IPS-11a (cell line): Measurements from ENCODE around the gene C1GALT1.
A peak's percentile ranks its signal among the peaks of the same experiment; 100 is the strongest.
"Not testable (repeated sequence)": the region's sequence is repeated elsewhere in the genome, so short reads cannot be mapped to it uniquely, and the experiment has no call there.

Experiments
- H3K4me3 ChIP-seq: one replicate; pipeline ENCODE4 v1.5.1; 2013; ENCODE audit warnings: low read depth, low read length, control low read depth

The C1GALT1 gene

DNA sequence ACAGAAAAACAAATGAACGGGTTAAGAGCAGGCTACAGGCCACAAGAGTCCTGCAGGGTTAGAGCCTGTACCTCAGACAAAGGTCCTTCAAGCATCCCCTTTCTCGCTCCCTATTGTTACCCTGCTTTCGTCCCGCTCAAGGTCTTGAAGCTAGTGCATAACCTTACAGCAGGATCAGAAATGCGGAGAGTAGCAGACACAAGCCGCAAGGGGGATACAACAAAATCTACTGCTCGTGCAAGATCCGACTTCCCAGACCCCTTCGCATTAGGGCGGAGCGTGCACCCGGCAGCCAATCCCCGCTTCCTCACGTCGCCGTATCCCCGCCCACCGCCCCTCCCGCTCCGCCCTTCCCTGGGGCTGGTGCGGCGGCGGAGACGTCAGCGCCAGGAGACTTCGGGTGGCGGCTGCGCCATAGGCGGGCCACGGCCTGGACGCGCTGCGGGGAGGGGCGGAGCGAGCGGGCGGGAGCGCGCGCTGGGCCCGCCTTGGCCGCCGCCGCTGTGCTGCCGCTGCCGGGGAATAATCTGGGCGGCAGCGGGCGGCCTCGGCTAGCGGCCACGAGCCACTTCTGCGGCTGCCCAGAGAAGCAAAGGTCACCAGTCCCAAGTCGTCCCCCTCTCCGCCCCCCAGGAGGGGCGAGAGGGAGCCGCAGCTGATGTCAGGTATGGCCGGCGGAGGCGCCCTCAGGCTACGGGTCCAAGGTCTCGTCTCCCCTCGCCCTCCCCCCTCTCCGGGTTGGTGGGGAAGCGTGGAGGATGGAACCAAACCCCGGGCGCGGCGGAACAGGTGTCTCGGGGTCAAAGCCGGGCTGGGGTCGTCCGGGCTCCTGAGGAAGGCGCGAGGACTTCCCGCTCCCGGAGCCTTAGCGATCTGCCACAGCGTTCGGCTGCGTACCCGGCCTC, at the start of gene C1GALT1:
C1GALT1 (plus strand) TSS at position 389 of the 905 bp plus-strand sequence. CDS start 51,776 bp downstream, outside the sequence.
- peak within 1 kb of the TSS; percentile 80 for H3K4me3 ChIP-seq

DNA sequence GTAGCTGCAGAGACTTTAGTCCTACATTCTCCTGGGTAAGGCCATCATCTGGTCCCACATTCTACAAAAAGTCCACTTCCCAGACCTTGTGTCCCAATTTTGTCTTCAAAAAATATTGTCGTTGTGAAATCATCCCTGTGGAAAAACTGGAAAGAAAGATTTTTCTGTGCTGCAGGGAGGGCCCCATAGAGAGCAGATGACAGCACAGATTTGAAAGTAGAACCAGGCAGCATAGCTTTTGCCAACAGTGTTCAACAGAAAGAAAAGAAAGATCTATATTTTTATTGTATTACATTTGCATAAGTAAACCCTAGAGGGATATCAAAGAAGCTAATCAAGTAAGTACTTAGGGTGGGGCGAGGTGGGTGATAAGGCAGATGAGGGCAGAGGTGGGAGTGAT, 48.3 kb upstream of the C1GALT1 start:
- H3K4me3 ChIP-seq = no peak overlapping the region

DNA sequence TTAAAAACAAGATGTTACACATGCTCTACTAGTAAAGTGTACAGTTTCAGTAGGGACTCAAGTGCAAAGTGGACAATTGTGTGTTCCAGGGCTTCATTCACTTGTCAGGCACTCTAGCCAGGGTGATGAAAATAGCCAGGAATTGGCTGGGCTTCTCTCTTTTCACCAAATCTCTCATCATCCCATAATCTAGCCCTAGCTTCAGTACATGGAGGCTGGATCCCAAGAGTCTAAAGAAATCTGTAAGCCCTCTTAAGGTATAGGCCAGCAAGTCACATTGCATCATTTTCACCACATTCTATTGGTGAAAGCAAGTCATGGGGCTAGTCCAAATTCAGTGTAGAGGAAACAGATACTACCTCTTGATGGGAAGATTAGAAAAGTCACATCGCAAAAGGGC, 47.3 kb upstream of the C1GALT1 start:
- H3K4me3 ChIP-seq = no peak overlapping the region

DNA sequence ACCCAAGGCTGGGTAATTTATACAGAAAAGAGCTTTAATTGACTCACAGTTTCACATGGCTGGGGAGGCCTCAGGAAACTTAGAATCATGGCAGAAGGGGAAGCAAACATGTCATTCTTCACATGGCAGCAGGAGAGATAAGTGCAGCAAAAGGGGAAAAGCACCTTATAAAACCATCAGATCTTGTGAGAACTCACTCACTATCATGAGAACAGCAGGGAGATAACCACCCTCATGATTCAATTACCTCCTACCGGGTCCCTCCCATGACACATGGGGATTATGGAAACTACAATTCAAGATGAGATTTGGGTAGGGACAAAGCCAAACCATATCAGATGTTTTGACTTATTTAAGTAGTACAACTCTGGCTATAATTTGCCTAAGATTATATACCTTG, 46.4 kb upstream of the C1GALT1 start:
- not testable (repeated sequence) for H3K4me3 ChIP-seq

DNA sequence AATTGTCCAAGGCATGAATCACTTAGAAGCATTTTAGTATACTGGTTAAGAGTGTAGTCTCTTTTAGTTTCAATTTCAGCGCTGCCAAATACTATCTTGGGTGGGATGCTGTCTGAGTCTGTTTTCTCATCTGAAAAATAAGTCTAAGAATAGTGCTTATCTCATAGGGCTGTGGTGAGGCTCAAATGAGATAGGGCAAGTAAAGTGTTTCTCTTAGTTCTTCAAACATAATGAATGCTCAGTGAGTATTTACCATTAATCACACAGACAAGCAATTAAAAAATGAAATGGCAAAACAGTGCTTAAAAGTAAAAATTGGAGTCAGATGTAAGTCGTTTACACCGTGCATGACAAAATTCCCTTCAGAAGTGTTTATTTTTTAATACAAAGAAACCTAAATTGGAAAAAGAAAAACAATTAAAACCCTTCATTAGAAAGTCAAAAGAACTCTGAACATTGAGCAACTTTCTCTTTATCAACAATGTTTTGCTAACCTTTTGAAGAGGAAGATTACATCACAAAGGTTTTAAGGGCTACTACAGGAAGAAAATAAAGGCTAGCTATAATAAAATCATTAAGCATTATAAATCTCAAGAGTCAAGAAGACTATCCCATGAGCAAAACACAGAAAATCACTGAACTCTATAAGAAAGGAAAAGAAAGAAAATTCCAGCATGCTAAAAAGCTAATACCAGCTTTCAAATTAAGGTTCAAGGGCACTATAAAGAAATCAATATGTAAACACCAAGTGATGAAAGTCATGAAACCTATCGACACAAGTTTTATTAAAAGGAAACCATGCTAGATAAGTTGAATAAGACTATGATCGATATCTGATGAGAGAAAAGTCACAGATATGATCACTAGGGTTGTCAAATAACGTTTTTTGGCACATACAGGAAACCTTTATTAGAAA, 45.6 kb upstream of the C1GALT1 start:
- no peak overlapping the region for H3K4me3 ChIP-seq

DNA sequence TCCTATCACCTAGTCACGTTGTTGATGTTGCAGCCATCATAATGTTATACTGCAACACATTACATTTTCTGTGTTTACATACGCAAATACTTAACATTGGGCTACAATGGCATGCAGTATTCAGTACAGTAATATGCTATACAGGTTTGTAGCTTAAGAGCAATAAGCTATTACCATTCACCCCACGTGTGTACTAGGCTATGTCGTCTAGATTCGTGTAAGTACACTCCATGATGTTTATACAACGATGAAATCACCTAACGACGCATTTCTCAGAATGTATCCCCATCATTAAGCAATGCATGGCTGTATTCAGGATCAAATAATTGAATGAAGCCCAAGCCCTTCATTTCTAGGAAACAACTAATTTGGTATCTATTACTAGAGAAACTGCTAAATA, 43.4 kb upstream of the C1GALT1 start:
- H3K4me3 ChIP-seq = no peak overlapping the region

DNA sequence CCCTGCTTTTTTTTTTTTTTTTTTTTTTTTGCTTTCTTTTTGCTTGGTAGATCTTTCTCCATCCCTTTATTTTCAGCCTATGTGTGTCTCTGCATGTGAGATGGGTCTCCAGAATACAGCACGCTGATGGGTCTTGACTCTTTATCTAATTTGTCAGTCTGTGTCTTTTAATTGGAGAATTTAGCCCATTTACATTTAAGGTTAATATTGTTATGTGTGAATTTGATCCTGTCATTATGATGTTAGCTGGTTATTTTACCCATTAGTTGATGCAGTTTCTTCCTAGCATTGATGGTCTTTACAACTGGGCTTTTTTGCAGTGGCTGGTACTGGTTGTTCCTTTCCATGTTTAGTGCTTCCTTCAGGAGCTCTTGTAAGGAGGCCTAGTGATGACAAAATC, 38.9 kb upstream of the C1GALT1 start:
- not testable (repeated sequence) for H3K4me3 ChIP-seq

DNA sequence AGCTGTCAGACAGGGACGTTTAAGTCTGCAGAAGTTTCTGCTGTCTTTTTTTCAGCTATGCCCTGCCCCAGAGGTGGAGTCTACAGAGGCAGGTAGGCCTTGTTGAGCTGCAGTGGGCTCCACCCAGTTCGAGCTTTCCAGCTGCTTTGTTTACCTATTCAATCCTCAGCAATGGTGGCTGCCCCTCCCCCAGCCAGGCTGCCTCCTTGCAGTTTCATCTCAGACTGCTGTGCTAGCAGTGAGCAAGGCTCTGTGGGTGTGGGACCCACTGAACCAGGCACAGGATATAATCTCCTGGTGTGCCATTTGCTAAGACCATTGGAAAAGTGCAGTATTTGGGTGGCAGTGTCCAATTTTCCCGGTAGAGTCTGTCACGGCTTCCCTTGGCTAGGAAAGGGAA, 37.2 kb upstream of the C1GALT1 start:
- not testable (repeated sequence) for H3K4me3 ChIP-seq

DNA sequence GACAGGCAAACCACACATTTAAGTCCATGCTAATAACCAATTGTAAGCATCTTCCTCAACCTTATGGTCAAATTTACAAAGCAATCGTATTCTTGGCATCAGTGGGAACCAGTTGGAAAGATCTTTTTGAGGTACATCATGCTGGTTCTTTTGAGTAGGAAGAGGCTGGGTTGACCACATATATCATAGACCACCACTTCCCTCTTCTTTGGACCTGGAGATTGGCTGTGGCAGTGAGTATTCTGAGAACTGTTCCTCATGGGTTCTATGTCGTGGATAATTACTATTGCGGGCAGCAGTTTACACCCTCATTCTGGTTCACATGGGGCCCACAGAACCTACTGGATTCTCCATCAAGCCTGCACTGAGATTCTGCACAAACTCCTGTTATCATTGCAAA, 35.5 kb upstream of the C1GALT1 start:
- no peak overlapping the region for H3K4me3 ChIP-seq

DNA sequence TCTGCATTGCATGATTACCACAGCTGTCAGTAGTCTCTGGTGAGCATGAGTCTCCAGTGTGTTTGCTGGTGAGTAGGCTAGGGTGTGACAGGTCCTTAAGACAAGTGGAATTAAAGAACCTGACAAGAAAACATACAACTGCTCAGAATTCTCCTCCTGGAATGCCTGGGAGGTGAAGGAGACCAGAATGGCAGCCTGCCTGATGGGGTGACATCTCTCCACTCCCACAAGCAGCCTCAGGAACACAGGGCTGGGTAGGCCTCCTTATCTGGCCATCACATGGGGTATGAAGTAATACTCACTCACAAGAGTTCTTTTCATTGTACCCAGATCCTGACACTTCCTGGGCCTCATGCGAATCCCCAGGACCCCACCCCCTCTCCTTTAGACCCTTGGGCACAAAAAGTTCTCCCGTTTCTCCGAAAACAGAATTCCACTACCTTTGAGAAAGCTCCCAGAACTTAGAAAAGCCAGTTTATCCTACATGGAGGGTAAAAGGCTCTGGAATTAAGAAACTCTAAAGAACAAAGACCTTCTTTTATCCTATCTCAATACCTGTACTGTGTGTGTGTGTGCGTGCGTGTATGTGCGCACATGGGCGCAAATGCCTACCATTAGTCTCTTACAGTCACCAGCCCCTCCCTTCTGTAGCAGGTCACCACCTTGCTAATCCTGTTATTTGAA, 33.4 kb upstream of the C1GALT1 start:
- no peak overlapping the region for H3K4me3 ChIP-seq

DNA sequence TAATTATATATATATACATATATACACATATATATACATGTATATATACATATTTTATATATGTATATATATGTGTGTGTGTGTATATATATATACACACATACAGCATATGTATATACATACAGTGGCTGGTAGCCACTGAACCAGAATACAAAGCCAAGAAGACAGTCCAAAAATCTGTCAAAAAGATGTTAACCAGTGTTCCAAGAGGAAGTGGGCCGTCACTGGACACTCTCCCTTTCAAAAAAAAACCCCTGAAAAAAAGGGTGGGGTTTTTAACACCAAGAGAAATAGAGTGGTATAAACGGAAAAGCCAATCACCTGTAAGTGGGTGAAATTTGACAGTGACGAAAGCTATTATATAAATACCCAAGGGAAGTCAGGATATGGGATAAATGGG, 31.1 kb upstream of the C1GALT1 start:
- H3K4me3 ChIP-seq = no peak overlapping the region

DNA sequence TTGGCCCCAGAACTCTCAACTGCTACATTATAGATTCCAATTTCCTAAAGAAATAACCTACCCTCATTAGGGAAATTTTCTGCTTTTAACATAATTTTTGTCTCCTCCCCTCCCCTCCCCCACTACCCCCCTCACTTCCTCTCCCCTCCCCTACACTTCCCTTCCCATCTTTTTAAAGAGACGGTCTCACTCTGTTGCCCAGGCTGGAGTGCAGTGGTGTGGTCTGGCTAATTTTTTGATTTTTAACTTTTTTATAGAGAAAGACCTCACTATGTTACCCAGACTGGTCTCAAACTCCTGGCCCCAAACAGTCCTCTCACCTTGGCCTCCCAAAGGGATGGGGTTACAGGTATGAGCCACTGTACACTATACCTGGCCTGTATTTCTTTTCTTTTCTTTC, 30.5 kb upstream of the C1GALT1 start:
- H3K4me3 ChIP-seq = no peak overlapping the region

DNA sequence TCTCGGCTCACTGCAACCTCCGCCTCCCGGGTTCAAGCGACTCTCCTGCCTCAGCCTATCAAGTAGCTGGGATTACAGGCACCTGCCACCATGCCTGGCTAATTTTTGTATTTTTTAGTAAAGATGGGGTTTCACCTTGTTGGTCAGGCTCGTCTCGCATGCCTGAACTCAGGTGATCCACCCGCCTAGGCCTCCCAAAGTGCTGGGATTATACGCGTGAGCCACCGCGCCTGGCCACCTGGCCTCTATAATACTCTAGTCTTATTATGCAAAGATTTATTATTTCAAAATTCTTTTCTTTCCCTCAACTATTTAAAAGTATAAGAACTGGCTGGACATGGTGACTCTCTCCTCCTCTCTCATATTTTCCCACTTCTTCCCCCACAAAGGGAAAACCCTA, 30.0 kb upstream of the C1GALT1 start:
- H3K4me3 ChIP-seq = no peak overlapping the region

DNA sequence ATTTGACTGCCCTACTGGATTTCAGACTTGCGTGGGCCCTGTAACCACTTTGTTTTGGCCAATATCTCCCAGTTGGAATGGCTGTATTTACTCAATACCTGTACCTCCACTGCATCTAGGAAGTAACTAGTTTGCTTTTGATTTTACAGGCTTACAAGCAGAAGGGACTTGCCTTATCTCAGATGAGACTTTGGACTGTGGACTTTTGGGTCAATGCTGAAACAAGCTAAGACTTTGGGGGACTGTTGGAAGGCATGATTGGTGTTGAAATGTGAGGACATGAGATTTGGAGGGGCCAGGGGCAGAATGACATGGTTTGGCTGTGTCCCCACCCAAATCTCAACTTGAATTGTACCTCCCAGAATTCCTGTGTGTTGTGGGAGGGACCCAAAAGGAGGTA, 28.0 kb upstream of the C1GALT1 start:
- H3K4me3 ChIP-seq = not testable (repeated sequence)

DNA sequence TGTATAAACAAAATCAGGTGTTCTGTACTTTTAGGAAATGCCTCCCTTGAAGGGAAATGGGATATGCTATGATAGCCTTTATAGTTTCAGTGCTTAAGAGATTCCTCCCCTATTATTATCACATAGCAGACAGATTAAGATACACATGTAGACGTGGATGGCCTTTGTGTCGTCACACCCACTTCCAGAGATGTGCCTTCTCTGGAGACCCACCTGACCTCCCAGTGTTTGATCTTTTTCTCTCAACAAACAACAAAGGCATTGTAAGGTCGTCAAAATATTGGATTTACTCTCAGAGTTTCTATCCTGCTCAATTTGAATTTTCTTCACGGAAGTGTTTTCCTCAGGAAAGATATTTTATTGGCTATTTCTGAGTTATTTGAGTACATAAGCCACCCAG, 25.7 kb upstream of the C1GALT1 start:
- H3K4me3 ChIP-seq = no peak overlapping the region

DNA sequence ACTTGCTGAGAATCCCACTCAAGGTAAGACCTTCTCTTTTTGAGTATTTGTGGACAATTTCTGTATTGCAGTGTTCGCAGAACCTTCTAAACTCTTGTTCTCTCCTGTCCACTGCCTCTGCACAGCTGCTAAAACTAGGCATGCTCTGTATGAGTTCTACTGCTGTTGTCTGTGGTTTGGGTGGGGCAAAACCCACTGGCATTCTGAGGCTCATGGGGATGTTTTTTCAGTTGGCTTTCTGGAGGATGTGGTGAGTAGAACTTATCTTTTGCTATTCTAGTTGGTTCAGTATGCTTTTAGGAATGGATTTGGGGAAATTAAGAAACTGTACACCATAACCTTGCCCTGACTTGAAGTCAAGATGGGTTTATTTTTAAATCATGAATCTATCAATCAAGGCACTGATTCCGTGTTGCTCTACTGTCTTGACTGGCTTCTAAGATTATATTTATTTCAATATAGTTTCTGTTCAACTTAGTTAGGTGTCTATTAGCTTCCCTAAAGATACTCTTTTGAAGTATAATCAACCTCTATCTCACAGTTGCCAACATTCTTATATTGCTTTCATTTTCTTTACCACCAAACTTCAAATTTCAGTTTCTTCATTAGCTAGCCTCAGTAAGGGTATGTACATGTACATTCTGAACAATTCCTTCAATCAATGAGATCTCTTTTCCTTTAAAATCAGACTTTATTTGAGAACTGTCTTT, 25.0 kb upstream of the C1GALT1 start:
- no peak overlapping the region for H3K4me3 ChIP-seq

DNA sequence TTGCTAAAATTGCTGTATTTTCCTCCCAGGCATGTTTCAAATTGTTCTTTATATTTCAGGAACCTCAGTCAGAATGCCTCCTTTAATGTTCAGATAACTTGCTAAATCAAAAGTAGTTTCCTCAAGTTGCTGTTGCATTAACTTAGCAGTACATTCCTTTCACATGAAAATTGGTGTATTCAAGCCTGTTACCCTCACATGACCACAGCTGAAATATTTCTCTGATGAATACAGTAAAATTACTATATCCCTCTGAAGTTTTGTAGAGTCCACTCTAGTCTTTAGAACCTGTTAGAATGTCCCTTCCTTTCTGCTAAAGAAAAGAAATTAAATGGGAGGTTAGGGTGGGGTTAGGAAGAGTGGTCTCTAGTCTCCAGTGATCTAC, 24.5 kb upstream of the C1GALT1 start:
- H3K4me3 ChIP-seq = no peak overlapping the region

DNA sequence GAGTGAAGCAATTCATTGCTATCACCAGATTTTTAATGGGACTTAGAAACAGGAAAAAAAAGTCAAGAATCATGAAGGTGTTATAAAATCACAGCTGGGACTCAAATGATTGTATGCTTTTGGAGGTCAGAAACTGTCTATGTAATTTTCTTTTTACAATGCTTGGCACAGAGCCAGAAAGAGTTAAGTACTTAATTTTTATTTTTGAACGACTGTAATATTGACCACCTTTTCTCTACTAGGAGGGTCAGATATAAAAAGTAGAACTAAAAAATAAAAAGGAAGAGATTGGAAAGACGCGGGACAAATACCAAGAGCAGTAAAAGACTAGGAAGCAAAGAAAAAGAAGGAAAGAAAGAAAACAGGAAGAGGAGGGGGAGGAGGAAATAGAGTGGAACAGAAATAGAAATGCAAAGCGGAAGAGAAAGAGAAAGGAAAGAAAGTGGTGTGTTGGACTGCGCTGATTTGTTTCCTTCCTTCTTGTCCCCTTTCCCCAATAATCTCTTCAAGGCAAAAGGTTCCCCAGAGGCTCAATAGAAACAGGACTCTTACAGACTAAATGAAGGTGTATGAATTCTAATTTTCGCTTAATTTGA, 23.2 kb upstream of the C1GALT1 start:
- no peak overlapping the region for H3K4me3 ChIP-seq

DNA sequence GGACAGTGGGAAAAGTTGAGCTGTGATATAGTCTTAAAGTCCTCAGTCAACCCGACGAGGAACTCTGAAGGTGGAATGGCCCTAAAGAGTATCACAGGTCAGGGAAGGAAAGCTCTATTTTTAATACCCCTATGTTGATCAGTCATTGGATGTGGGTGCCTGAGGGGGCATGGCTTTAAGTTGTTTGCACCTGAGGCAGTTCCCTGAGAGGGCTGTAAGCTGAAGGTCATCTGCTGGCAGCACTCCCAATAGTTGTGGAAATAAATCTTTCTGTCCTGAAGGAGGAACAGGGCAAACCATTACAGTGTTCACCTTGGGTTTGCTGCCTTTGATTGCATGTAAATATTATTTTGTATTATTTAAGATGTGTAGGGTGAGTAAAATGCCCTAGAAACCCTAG, 17.8 kb upstream of the C1GALT1 start:
- H3K4me3 ChIP-seq = no peak overlapping the region

DNA sequence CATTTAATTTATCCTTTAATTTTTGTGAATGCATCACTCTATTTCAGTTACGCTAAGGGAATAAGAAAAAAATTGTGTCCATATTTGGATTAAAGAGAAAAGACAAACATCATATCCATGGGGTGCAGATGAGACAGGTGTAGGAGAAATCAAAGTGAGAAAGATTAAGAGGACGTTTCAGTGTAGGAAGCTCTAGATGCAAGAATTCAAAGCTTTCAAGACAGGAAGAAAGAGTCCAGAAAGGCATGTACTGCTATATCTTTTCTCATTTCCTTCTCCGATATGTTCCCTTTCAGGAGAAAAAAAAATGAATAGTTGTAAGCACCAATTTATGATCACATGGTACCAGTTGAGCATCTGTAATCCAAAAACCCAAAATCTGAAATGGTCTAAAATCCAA, 17.0 kb upstream of the C1GALT1 start:
- no peak overlapping the region for H3K4me3 ChIP-seq
